ENCODE results near the gene KLHDC8A.

Gene KLHDC8A

GRCh38 chr1:205317311-205317917 is 39.3 kb downstream of the KLHDC8A start:
- TF ChIP-seq CTCF (conservative IDR thresholded peaks at IDR 0.05; ENCODE audit: low read length) = no peak
- H3K4me3 ChIP-seq (ENCODE audit: low read length) = no peak overlapping the region
- DNase-seq (ENCODE audit: low read depth) = no peak

- H3K4me3 ChIP-seq (ENCODE audit: low read length) = no peak overlapping the region
- no peak for DNase-seq (ENCODE audit: low read depth)
- no peak for TF ChIP-seq CTCF (conservative IDR thresholded peaks at IDR 0.05; ENCODE audit: low read length)
Observed at GRCh38 chr1:205316161-205316566, 40.6 kb downstream of the KLHDC8A start.

GRCh38 chr1:205315008-205315618 is 41.6 kb downstream of the KLHDC8A start:
- TF ChIP-seq CTCF (conservative IDR thresholded peaks at IDR 0.05; ENCODE audit: low read length) = no peak
- H3K4me3 ChIP-seq (ENCODE audit: low read length) = no peak overlapping the region
- no peak for DNase-seq (ENCODE audit: low read depth)

GRCh38 chr1:205313563-205314308 is 43.0 kb downstream of the KLHDC8A start:
- DNase-seq (ENCODE audit: low read depth) = peak; percentile 76
- no peak for TF ChIP-seq CTCF (conservative IDR thresholded peaks at IDR 0.05; ENCODE audit: low read length)
- no peak overlapping the region; the same call in none of the 2 replicates for H3K4me3 ChIP-seq (ENCODE audit: low read length)

- no peak overlapping the region; the same call in none of the 2 replicates for H3K4me3 ChIP-seq (ENCODE audit: low read length)
Observed at GRCh38 chr1:205312866-205313562, 43.7 kb downstream of the KLHDC8A start.

More at GRCh38 chr1:205312866-205313562, 43.7 kb downstream of the KLHDC8A start:
- TF ChIP-seq CTCF (conservative IDR thresholded peaks at IDR 0.05; ENCODE audit: low read length) = no peak
- DNase-seq (ENCODE audit: low read depth) = no peak
